ENCODE data around the gene CTNNA3.

The CTNNA3 gene

GRCh38 chr10:67385566-67385965 lies 310.4 kb downstream of the CTNNA3 start:
- in situ Hi-C loops (cut with MboI; ENCODE audit: low sequenced_read_pairs): no loop called here

- in situ Hi-C loops (cut with MboI; ENCODE audit: low sequenced_read_pairs): no loop called here
These were observed 310.9 kb downstream of the CTNNA3 start for GRCh38 chr10:67385089-67385488.

GRCh38 chr10:67331121-67331910 lies 364.7 kb downstream of the CTNNA3 start:
- in situ Hi-C loops (cut with MboI; ENCODE audit: low sequenced_read_pairs): no loop called here

GRCh38 chr10:67327626-67328535 lies 368.1 kb downstream of the CTNNA3 start:
- in situ Hi-C loops (cut with MboI; ENCODE audit: low sequenced_read_pairs): no loop called here

GRCh38 chr10:67319976-67320375 lies 376.0 kb downstream of the CTNNA3 start:
- in situ Hi-C loops (cut with MboI; ENCODE audit: low sequenced_read_pairs): no loop called here

GRCh38 chr10:67308912-67309311 lies 387.1 kb downstream of the CTNNA3 start:
- in situ Hi-C loops (cut with MboI; ENCODE audit: low sequenced_read_pairs): no loop called here

GRCh38 chr10:67306588-67307205 lies 389.3 kb downstream of the CTNNA3 start:
- in situ Hi-C loops (cut with MboI; ENCODE audit: low sequenced_read_pairs): no loop called here

GRCh38 chr10:67302701-67303100 lies 393.3 kb downstream of the CTNNA3 start:
- in situ Hi-C loops (cut with MboI; ENCODE audit: low sequenced_read_pairs): no loop called here

- in situ Hi-C loops (cut with MboI; ENCODE audit: low sequenced_read_pairs): no loop called here
These were observed 396.2 kb downstream of the CTNNA3 start for GRCh38 chr10:67299761-67300160.

- in situ Hi-C loops (cut with MboI; ENCODE audit: low sequenced_read_pairs): no loop called here
These were observed 398.3 kb downstream of the CTNNA3 start for GRCh38 chr10:67297637-67298181.

GRCh38 chr10:67296926-67297325 lies 399.1 kb downstream of the CTNNA3 start:
- in situ Hi-C loops (cut with MboI; ENCODE audit: low sequenced_read_pairs): no loop called here

GRCh38 chr10:67288688-67289410 lies 407.1 kb downstream of the CTNNA3 start:
- in situ Hi-C loops (cut with MboI; ENCODE audit: low sequenced_read_pairs): no loop called here

- in situ Hi-C loops (cut with MboI; ENCODE audit: low sequenced_read_pairs): no loop called here
These were observed 411.4 kb downstream of the CTNNA3 start for GRCh38 chr10:67284589-67284988.

- in situ Hi-C loops (cut with MboI; ENCODE audit: low sequenced_read_pairs): no loop called here
These were observed 413.1 kb downstream of the CTNNA3 start for GRCh38 chr10:67282871-67283270.

GRCh38 chr10:67280405-67280804 lies 415.6 kb downstream of the CTNNA3 start:
- in situ Hi-C loops (cut with MboI; ENCODE audit: low sequenced_read_pairs): no loop called here

GRCh38 chr10:67277402-67277801 lies 418.6 kb downstream of the CTNNA3 start:
- in situ Hi-C loops (cut with MboI; ENCODE audit: low sequenced_read_pairs): no loop called here

GRCh38 chr10:67269828-67270227 lies 426.2 kb downstream of the CTNNA3 start:
- in situ Hi-C loops (cut with MboI; ENCODE audit: low sequenced_read_pairs): no loop called here

GRCh38 chr10:67268146-67268545 lies 427.8 kb downstream of the CTNNA3 start:
- in situ Hi-C loops (cut with MboI; ENCODE audit: low sequenced_read_pairs): no loop called here

GRCh38 chr10:67262675-67263074 lies 433.3 kb downstream of the CTNNA3 start:
- in situ Hi-C loops (cut with MboI; ENCODE audit: low sequenced_read_pairs): no loop called here

GRCh38 chr10:67261300-67261797 lies 434.6 kb downstream of the CTNNA3 start:
- in situ Hi-C loops (cut with MboI; ENCODE audit: low sequenced_read_pairs): no loop called here

Data from hTERT RPE-1 (cell line).